ENCODE data around the gene HPN.

- TF ChIP-seq CTCF (IDR thresholded peaks at IDR 0.05) (no peak), POLR2A (IDR thresholded peaks at IDR 0.05) (no peak)
Measured at GRCh38 chr19:35002037-35002535, 39.4 kb upstream of the HPN start.

Measured in uterus (tissue), 2 donors.